ENCODE measurements around the gene PACS1. TPM values are rescaled to one million over a fixed set of nuclear protein-coding genes. Genes with fewer than 3 reads are reported as not detected.
A peak's percentile ranks its signal among the peaks of the same experiment; 100 is the strongest.
"Not testable (repeated sequence)": the region's sequence is repeated elsewhere in the genome, so short reads cannot be mapped to it uniquely, and the experiment has no call there.

Gene PACS1
- total RNA-seq, 1 donor from 2014 or later = 75.6 TPM

GRCh38 chr11:66072081-66072480 is 2.0 kb downstream of the PACS1 start:
- no peaks in the 10 kb centered on the region for H3K9me3 Mint-ChIP-seq
- H3K27me3 Mint-ChIP-seq (ENCODE audit: low read depth) = no peaks in the 10 kb centered on the region
- no peak for DNase-seq (ENCODE audit: low spot score)
- peaks cover 49% of the 10 kb centered on the region for H3K4me1 Mint-ChIP-seq (ENCODE audit: low read depth)
- H3K4me3 Mint-ChIP-seq (ENCODE audit: low read depth) = peak overlapping the region; percentile 84
- H3K36me3 Mint-ChIP-seq (ENCODE audit: low read depth) = peaks cover 68% of the 10 kb centered on the region
- H3K27ac Mint-ChIP-seq = peak overlapping the region; percentile 89
- intact Hi-C loops (cut with micrococcal nuclease) = loop anchor here (5.0 kb wide), 1 partner anchor 35 kb away; no protein-coding TSS in a partner anchor

DNA sequence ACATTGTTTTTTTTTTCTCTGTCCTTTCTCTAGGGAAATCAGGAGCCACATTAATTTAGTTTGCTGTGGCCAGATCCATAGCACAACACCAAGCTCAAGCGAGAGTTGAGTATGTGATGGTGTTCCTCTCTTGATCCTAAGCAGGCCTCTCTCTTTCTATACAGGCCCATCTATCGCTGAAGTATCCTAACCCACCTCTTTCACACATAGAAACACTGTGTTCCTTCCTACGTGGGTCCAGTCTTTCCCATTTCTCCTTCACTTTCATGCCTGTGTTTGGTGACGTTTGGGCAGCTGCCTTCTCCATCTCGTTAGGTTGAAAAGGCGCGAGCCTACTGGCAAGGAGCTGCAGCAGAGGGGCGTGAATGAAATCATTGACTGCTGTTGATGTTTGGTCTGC is 2.4 kb downstream of the PACS1 start:
- Mint-ChIP-seq H3K27me3 (ENCODE audit: low read depth) (no peaks in the 10 kb centered on the region), H3K4me3 (ENCODE audit: low read depth) (peak overlapping the region; percentile 84), H3K9me3 (no peaks in the 10 kb centered on the region), H3K4me1 (ENCODE audit: low read depth) (peaks cover 48% of the 10 kb centered on the region), H3K36me3 (ENCODE audit: low read depth) (peaks cover 67% of the 10 kb centered on the region), H3K27ac (peak overlapping the region; percentile 89)
- intact Hi-C loops (cut with micrococcal nuclease) = loop anchor here (5.0 kb wide), 1 partner anchor 35 kb away; no protein-coding TSS in a partner anchor
- DNase-seq (ENCODE audit: low spot score) = no peak

GRCh38 chr11:66073669-66074068 is 3.6 kb downstream of the PACS1 start:
- no peak for DNase-seq (ENCODE audit: low spot score)
- Mint-ChIP-seq H3K27me3 (ENCODE audit: low read depth) (no peaks in the 10 kb centered on the region), H3K9me3 (no peaks in the 10 kb centered on the region), H3K27ac (no peak overlapping the region), H3K4me3 (ENCODE audit: low read depth) (no peak overlapping the region), H3K36me3 (ENCODE audit: low read depth) (peaks cover 66% of the 10 kb centered on the region), H3K4me1 (ENCODE audit: low read depth) (peaks cover 48% of the 10 kb centered on the region)
- intact Hi-C loops (cut with micrococcal nuclease) = loop anchor here (5.0 kb wide), 1 partner anchor 34 kb away; no protein-coding TSS in a partner anchor

DNA sequence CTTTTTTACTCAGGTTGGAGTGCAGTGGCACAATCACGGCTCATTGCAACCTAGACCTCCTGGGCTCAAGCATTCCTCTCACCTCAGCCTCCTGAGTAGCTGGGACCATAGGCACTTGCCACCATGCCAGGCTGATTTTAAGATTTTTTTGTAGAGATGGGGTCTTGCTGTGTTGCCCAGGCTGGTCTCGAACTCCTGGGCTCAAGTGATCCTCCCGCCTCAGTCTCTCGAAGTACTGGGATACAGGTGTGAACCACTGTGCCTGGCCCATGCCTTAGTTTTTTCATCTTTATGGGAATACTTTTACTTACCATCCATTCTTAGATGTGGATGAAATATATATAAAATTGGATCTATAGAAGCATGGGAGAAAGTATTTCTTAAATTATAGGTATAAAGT is 5.2 kb downstream of the PACS1 start:
- Mint-ChIP-seq H3K27ac (no peak overlapping the region), H3K27me3 (ENCODE audit: low read depth) (no peaks in the 10 kb centered on the region), H3K36me3 (ENCODE audit: low read depth) (peaks cover 68% of the 10 kb centered on the region), H3K9me3 (no peaks in the 10 kb centered on the region), H3K4me1 (ENCODE audit: low read depth) (peaks cover 53% of the 10 kb centered on the region), H3K4me3 (ENCODE audit: low read depth) (no peak overlapping the region)
- intact Hi-C loops (cut with micrococcal nuclease) = no loop called here
- no peak for DNase-seq (ENCODE audit: low spot score)

GRCh38 chr11:66076561-66076960 is 6.5 kb downstream of the PACS1 start:
- no peak overlapping the region for H3K4me3 Mint-ChIP-seq (ENCODE audit: low read depth)
- H3K4me1 Mint-ChIP-seq (ENCODE audit: low read depth) = peaks cover 59% of the 10 kb centered on the region
- peaks cover 65% of the 10 kb centered on the region for H3K36me3 Mint-ChIP-seq (ENCODE audit: low read depth)
- H3K27me3 Mint-ChIP-seq (ENCODE audit: low read depth) = no peaks in the 10 kb centered on the region
- no peaks in the 10 kb centered on the region for H3K9me3 Mint-ChIP-seq
- no peak for DNase-seq (ENCODE audit: low spot score)
- H3K27ac Mint-ChIP-seq = no peak overlapping the region
- intact Hi-C loops (cut with micrococcal nuclease) = no loop called here

GRCh38 chr11:66077927-66078326 is 7.9 kb downstream of the PACS1 start:
- DNase-seq (ENCODE audit: low spot score) = no peak
- H3K27me3 Mint-ChIP-seq (ENCODE audit: low read depth) = no peaks in the 10 kb centered on the region
- peaks cover 54% of the 10 kb centered on the region for H3K36me3 Mint-ChIP-seq (ENCODE audit: low read depth)
- intact Hi-C loops (cut with micrococcal nuclease) = no loop called here
- H3K27ac Mint-ChIP-seq = peak overlapping the region; percentile 62
- no peaks in the 10 kb centered on the region for H3K9me3 Mint-ChIP-seq
- no peak overlapping the region for H3K4me3 Mint-ChIP-seq (ENCODE audit: low read depth)
- H3K4me1 Mint-ChIP-seq (ENCODE audit: low read depth) = peaks cover 53% of the 10 kb centered on the region

DNA sequence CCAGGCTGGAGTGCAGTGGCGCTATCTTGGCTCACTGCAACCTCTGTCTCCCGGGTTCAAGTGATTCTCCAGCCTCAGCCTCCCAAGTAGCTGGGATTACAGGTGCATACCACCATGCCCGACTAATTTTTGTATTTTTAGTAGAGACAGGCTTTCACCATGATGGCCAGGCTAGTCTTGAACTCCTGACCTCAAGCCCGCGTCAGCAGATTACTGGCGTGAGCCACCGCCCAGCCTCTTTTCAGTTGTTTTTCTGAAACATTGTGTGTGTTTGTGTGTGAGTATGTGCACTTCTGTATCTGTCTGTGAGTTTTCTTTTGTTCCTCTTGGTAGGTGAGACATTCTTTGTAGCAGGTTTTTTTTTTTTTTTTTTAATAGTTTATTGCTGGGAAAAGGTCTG is 8.9 kb downstream of the PACS1 start:
- H3K27me3 Mint-ChIP-seq (ENCODE audit: low read depth); H3K4me3 Mint-ChIP-seq (ENCODE audit: low read depth); DNase-seq (ENCODE audit: low spot score); H3K9me3 Mint-ChIP-seq; intact Hi-C loops (cut with micrococcal nuclease): not testable (repeated sequence)
- H3K4me1 Mint-ChIP-seq (ENCODE audit: low read depth) = peaks cover 57% of the 10 kb centered on the region
- peaks cover 47% of the 10 kb centered on the region for H3K36me3 Mint-ChIP-seq (ENCODE audit: low read depth)
- H3K27ac Mint-ChIP-seq = peak overlapping the region; percentile 61

DNA sequence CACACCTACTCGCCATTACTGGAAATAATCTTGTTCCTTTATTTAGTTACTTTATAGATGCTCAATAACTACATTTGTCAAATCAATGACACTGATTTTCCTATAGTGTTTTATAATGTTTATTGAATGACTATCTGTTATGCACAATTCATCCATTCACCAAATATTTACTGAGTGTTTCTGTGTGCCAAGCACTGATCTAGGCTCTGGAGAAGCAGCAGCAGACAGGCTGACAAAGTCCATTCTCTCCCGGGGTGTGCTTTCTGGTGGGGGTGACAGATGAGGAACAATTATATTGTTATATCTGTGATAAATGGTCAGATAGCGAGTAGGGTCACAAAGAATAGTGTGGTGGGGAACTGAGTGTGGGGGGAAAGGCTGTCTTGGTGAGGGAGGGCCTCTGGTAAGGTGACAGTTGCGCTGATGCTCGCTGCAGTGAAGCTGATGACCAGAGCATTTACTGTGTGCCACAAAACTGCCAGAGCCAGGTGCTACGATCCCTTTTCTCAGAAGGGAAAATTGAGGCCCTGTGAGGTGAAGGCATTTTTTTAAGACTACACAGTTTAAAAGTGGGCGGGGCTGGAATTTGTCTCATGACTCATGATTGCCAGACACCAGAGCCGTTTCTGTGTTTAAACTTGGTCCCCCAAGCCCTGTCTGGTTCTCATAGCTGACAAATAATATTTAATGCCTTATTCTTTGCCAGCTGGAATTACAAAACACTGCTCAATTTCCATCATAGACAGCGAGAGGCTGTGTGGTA is 10.2 kb downstream of the PACS1 start:
- H3K4me3 Mint-ChIP-seq (ENCODE audit: low read depth) = peak overlapping the region; percentile 55
- H3K4me1 Mint-ChIP-seq (ENCODE audit: low read depth) = peaks cover 59% of the 10 kb centered on the region
- H3K27ac Mint-ChIP-seq = peak overlapping the region; percentile 97
- H3K9me3 Mint-ChIP-seq = no peaks in the 10 kb centered on the region
- H3K27me3 Mint-ChIP-seq (ENCODE audit: low read depth) = no peaks in the 10 kb centered on the region
- peak; percentile 38 for DNase-seq (ENCODE audit: low spot score)
- intact Hi-C loops (cut with micrococcal nuclease) = loop anchor here (1.0 to 2.0 kb wide), 4 partner anchors 9 to 55 kb away; no protein-coding TSS in a partner anchor
- peaks cover 40% of the 10 kb centered on the region for H3K36me3 Mint-ChIP-seq (ENCODE audit: low read depth)

DNA sequence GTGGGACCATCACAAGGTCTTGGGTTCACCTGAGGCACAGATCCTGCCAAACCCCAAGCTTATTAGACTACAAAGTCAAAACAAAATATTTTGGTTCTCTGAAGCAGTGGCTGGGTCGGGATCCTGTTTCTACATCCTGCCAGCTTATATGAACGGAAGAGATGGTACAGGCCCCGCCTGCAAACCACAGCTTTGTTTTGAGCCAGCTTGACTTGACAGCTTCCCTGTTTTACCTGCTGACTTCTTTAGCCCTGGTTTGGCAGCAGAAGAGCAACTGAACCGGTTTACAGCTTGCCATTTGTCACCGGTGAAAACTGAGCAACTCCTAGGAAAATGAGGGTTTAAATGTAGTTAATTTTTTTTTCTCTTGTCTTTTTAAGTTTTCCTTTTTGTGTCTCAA is 11.4 kb downstream of the PACS1 start:
- intact Hi-C loops (cut with micrococcal nuclease) = loop anchor here (2.0 kb wide), 2 partner anchors 19 to 53 kb away; no protein-coding TSS in a partner anchor
- Mint-ChIP-seq H3K9me3 (no peaks in the 10 kb centered on the region), H3K36me3 (ENCODE audit: low read depth) (peaks cover 32% of the 10 kb centered on the region)

DNA sequence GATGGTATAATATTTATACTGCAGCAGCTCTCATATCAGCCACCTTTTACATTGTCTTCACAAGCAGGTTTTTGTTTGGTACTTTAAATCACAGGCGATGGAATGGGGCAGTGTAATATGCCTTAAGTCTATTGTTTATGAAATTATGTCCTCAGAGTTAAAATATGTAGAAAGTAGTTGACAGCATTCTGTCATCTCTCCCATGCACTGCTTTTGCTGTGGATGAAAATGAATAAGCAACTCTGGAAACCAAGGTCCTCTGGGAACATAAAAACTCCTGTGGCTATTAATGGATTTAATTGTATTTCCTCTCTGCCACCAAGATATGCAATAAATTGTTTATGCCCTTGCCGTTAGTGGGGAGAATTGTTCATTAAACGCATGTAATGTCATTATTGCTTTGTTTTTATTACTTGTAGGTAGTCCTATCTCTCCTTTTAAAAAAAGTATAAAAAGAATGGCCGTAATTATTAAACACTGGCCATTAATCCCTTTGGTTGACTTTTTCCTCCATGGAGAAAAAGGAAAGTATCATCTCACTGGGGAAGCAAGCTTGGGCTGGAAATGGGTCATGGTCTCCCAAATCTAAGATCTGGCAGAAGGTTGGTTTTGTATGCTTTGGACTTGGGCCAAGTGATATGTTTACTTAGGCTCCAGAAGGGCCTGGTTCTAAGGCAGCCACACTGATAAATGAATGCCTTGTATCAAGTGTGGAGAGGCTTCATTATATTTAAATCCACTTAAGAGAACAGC is 13.1 kb downstream of the PACS1 start:
- Mint-ChIP-seq H3K27me3 (ENCODE audit: low read depth) (no peaks in the 10 kb centered on the region), H3K27ac (no peak overlapping the region), H3K9me3 (no peaks in the 10 kb centered on the region), H3K4me3 (ENCODE audit: low read depth) (no peak overlapping the region), H3K36me3 (ENCODE audit: low read depth) (peaks cover 24% of the 10 kb centered on the region), H3K4me1 (ENCODE audit: low read depth) (peaks cover 57% of the 10 kb centered on the region)
- intact Hi-C loops (cut with micrococcal nuclease) = no loop called here
- no peak for DNase-seq (ENCODE audit: low spot score)

More for the DNA sequence above, 11.4 kb downstream of the PACS1 start:
- H3K4me1 Mint-ChIP-seq (ENCODE audit: low read depth) = peaks cover 59% of the 10 kb centered on the region
- H3K27me3 Mint-ChIP-seq (ENCODE audit: low read depth) = no peaks in the 10 kb centered on the region
- peak; percentile 67 for DNase-seq (ENCODE audit: low spot score)
- peak overlapping the region; percentile 97 for H3K27ac Mint-ChIP-seq
- H3K4me3 Mint-ChIP-seq (ENCODE audit: low read depth) = peak overlapping the region; percentile 83

DNA sequence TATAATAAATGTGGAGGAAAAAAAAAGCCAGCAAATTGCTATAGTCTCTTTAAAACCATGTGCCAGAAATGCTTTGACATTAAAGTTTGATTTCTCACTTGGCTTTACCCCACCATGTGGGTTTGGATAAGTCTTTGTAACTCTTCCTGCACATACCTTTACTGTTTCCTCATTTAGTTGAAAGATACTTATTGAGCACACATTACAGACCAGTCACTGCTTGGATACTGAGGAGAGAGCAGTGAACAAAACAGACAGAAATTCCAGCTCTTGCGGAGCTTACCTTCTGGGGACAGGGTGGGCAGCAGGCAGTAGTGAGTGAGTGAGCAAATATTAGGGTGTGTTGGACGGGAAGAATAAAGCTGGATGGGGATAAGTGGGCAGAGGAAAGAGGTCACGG is 13.7 kb downstream of the PACS1 start:
- no peaks in the 10 kb centered on the region for H3K27me3 Mint-ChIP-seq (ENCODE audit: low read depth)
- DNase-seq (ENCODE audit: low spot score) = no peak
- intact Hi-C loops (cut with micrococcal nuclease) = no loop called here
- peaks cover 57% of the 10 kb centered on the region for H3K4me1 Mint-ChIP-seq (ENCODE audit: low read depth)
- H3K9me3 Mint-ChIP-seq = no peaks in the 10 kb centered on the region
- H3K4me3 Mint-ChIP-seq (ENCODE audit: low read depth) = no peak overlapping the region
- H3K27ac Mint-ChIP-seq = no peak overlapping the region
- H3K36me3 Mint-ChIP-seq (ENCODE audit: low read depth) = peaks cover 22% of the 10 kb centered on the region

DNA sequence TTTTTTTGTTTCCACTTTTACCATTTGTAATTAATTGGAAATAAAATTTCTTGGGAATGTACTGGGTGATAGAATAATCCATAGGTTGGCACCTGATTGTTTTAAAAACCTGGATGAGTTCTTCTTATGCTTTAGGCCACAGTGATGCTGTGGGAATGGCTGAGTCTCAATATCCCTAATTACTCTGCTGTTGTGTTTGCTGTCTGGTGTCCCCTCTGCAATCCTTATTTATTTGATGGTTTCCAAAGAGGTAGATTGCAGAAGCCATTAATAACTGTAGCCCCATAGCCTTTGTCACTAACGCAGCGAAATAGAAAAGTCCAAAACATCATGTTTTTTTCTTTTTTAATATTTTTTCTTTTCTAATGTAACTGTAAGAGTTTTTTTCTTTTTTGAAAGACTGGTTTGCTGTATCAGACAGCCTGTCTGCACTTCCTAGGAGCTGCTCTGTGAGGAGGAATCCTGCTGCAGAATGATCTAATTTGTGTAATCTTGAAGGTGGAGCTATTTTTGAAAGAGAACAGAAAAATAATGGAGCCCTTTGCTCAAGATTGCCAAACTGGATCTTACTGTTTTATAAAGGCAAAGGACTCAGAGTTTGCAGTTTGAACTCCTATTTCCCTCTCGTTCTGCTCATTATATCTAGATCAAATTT is 14.9 kb downstream of the PACS1 start:
- Mint-ChIP-seq H3K4me1 (ENCODE audit: low read depth) (peaks cover 47% of the 10 kb centered on the region), H3K27ac (peak overlapping the region; percentile 1), H3K4me3 (ENCODE audit: low read depth) (no peak overlapping the region), H3K27me3 (ENCODE audit: low read depth) (no peaks in the 10 kb centered on the region), H3K36me3 (ENCODE audit: low read depth) (peaks cover 23% of the 10 kb centered on the region), H3K9me3 (no peaks in the 10 kb centered on the region)
- no peak for DNase-seq (ENCODE audit: low spot score)
- intact Hi-C loops (cut with micrococcal nuclease) = no loop called here

Data from activated T-helper 2 cell treated with anti-CD3 and anti-CD28 coated beads, Interferon-gamma antibody, Interleukin-2, Interleukin-4, amounts not matched to agents 10 μg/mL and 5 μg/mL and 100 μg/mL, durations not matched to agents 14 hours and 24 hours and 36 hours (primary cell).